ENCODE results near the gene RNF166. TPM values are rescaled to one million over a fixed set of nuclear protein-coding genes. Genes with fewer than 3 reads are reported as not detected.

Gene RNF166
- total RNA-seq, 1 experiment from 2014 or later, result 19.8 TPM

GRCh38 chr16:88698646-88699045 is 7.6 kb downstream of the RNF166 start:
- CTCF ChIA-PET, result no interaction called here
- Histone ChIP-seq H3K27me3 (ENCODE audit: control insufficient read depth, insufficient read depth, low read length) (no peaks in the 10 kb centered on the region), H3K36me3 (ENCODE audit: control insufficient read depth, insufficient read depth, low read length) (no peaks in the 10 kb centered on the region), H3K4me1 (ENCODE audit: control insufficient read depth, insufficient read depth, low read length) (no peaks in the 10 kb centered on the region), H3K9me3 (ENCODE audit: control insufficient read depth, insufficient read depth, low read depth, low read length) (no peaks in the 10 kb centered on the region), H3K4me3 (ENCODE audit: low read depth in 2 of 2, low read length in 2 of 2) (no peak overlapping the region), H3K27ac (ENCODE audit: low read length) (no peak overlapping the region)
- no peak for ATAC-seq
- intact Hi-C loops (cut with micrococcal nuclease; ENCODE audit: unreplicated experiment) (no loop called here), in situ Hi-C loops (cut with HindIII; ENCODE audit: low pct_unique_long_range_greater_than_20kb, low sequenced_read_pairs) (no loop called here)
- no TSS peak for BruUV-seq (replicated peaks)
- TF ChIP-seq SIN3A (IDR thresholded peaks at IDR 0.05; ENCODE audit: borderline replicate concordance, insufficient read depth, low read depth, low read length), result no peak
- TF ChIP-seq CTCF (IDR thresholded peaks at IDR 0.05), result no peak
- no peak for TF ChIP-seq TCF7L2 (IDR thresholded peaks at IDR 0.05; ENCODE audit: low read depth, low read length)
- TF ChIP-seq REST (IDR thresholded peaks at IDR 0.05; ENCODE audit: insufficient read depth in 1 of 2, low read depth in 2 of 2, low read length in 1 of 2), result no peak
- no peak for TF ChIP-seq POLR2AphosphoS5 (IDR thresholded peaks at IDR 0.05; ENCODE audit: low read depth, low read length)
- POLR2A ChIA-PET, result no interaction called here
- DNase-seq (ENCODE audit: low read depth, low spot score), result no peak

GRCh38 chr16:88697831-88698615 is 8.2 kb downstream of the RNF166 start:
- DNase-seq (ENCODE audit: low read depth, low spot score) (no peak), ATAC-seq (no peak; the same call in 1 of the 2 replicates)
- TF ChIP-seq SIN3A (IDR thresholded peaks at IDR 0.05; ENCODE audit: borderline replicate concordance, insufficient read depth, low read depth, low read length) (no peak), REST (IDR thresholded peaks at IDR 0.05; ENCODE audit: insufficient read depth in 1 of 2, low read depth in 2 of 2, low read length in 1 of 2) (no peak), TCF7L2 (IDR thresholded peaks at IDR 0.05; ENCODE audit: low read depth, low read length) (no peak), POLR2AphosphoS5 (IDR thresholded peaks at IDR 0.05; ENCODE audit: low read depth, low read length) (no peak), CTCF (IDR thresholded peaks at IDR 0.05) (no peak; the same call in 1 of the 2 replicates)
- intact Hi-C loops (cut with micrococcal nuclease; ENCODE audit: unreplicated experiment), result no loop called here
- no peaks in the 10 kb centered on the region for H3K27me3 ChIP-seq (ENCODE audit: control insufficient read depth, insufficient read depth, low read length)
- no TSS peak for BruUV-seq (replicated peaks)
- H3K27ac ChIP-seq (ENCODE audit: low read length), result no peak overlapping the region
- no peak overlapping the region for H3K4me3 ChIP-seq (ENCODE audit: low read depth in 2 of 2, low read length in 2 of 2)
- ChIA-PET POLR2A (no interaction called here), CTCF (no interaction called here)
- in situ Hi-C loops (cut with HindIII; ENCODE audit: low pct_unique_long_range_greater_than_20kb, low sequenced_read_pairs), result no loop called here
- no peaks in the 10 kb centered on the region for H3K9me3 ChIP-seq (ENCODE audit: control insufficient read depth, insufficient read depth, low read depth, low read length)
- no peaks in the 10 kb centered on the region for H3K36me3 ChIP-seq (ENCODE audit: control insufficient read depth, insufficient read depth, low read length)
- H3K4me1 ChIP-seq (ENCODE audit: control insufficient read depth, insufficient read depth, low read length), result no peaks in the 10 kb centered on the region
